Lung (tissue), 12 donors: ENCODE data around the gene S100A14. TPM values are rescaled to one million over a fixed set of nuclear protein-coding genes. Genes with fewer than 3 reads are reported as not detected.
"Not testable (repeated sequence)": the region's sequence is repeated elsewhere in the genome, so short reads cannot be mapped to it uniquely, and the experiment has no call there.

Experiments
- ATAC-seq: fragments of 200-7000 bp; cut with Tn5 transposase; one replicate; pipeline ENCODE4 v1.9.1; 2020; ENCODE audit warnings: moderate number of reproducible peaks; ENCODE audit not compliant: insufficient read depth, low FRiP score
- DNase-seq, 3 donors: peaks; one replicate each; pipeline ENCODE4 v3.0.0-alpha.2; 2013 to 2017
- H3K27ac ChIP-seq, 2 donors: one replicate each; pipeline ENCODE4 v1.5.1; 2013; ENCODE audit warnings: mild to moderate bottlenecking in 2 of 2, moderate library complexity in 2 of 2, control low read depth in 1 of 2, inconsistent platforms in 1 of 2, low read depth in 1 of 2, low read length in 1 of 2
- H3K27me3 ChIP-seq, 3 donors: one replicate each; pipeline ENCODE4 v1.5.1; 2013; ENCODE audit warnings: low read length in 2 of 3; ENCODE audit not compliant: control insufficient read depth in 3 of 3, insufficient read depth in 3 of 3
- H3K36me3 ChIP-seq, 4 donors: one replicate each; pipeline ENCODE4 v1.5.1; 2013; ENCODE audit warnings: low read length in 4 of 4, mild to moderate bottlenecking in 1 of 4, moderate library complexity in 1 of 4; ENCODE audit not compliant: control insufficient read depth in 4 of 4, insufficient read depth in 4 of 4
- H3K4me1 ChIP-seq, 5 donors: one replicate each; pipeline ENCODE4 v1.5.1; 2013; ENCODE audit warnings: low read length in 5 of 5, mild to moderate bottlenecking in 2 of 5, moderate library complexity in 1 of 5; ENCODE audit not compliant: control insufficient read depth in 5 of 5, insufficient read depth in 5 of 5
- H3K4me3 ChIP-seq: one replicate; pipeline ENCODE4 v1.5.1; 2013; ENCODE audit warnings: mild to moderate bottlenecking, control low read depth, moderate library complexity
- H3K9ac ChIP-seq, 2 donors: one replicate each; pipeline ENCODE4 v1.5.1; 2013; ENCODE audit warnings: low read length in 2 of 2, control low read depth in 1 of 2; ENCODE audit not compliant: insufficient read depth in 1 of 2
- H3K9me3 ChIP-seq, 4 donors: one replicate each; pipeline ENCODE4 v1.5.1; 2013; ENCODE audit warnings: low read length in 3 of 4, mild to moderate bottlenecking in 1 of 4, moderate library complexity in 1 of 4; ENCODE audit not compliant: control insufficient read depth in 4 of 4, insufficient read depth in 3 of 4
- WGBS, 2 donors: extraction: QIAGEN DNeasy Blood & Tissue Kit; methylation state at CpG; one replicate each; pipeline ENCODE4 v1.1.7; 2013; 5-methylcytosine and 5-hydroxymethylcytosine counted together
- polyA plus RNA-seq, 2 donors: library from polyadenylated mRNA; stranded (reverse); fragments of 200-250 nt; gene quantifications; one replicate each; pipeline ENCODE4 v1.2.1, GENCODE V29; 2013
- total RNA-seq, 2 donors: library from RNA; depleted of rRNA in 1 of 2; stranded (reverse); fragments of >200 nt in 1 of 2; gene quantifications; one replicate each; pipeline ENCODE4 v1.2.1, GENCODE V29; 2014 to 2021
- TF ChIP-seq, protein P1 (sequence below): IDR thresholded peaks from 2 replicates; pipeline ENCODE4 v1.5.1; 2012; ENCODE audit warnings: mild to moderate bottlenecking; ENCODE audit errors: control extremely low read depth, extremely low read depth
- donor health status: control.
- donor health status: control.
- donor health status: Bipolar disorder and iron deficiency.
- donor health status: healthy.
- donor health status: DM: yes; HTN: yes; CAD: no.

The S100A14 gene
- total and polyA plus RNA-seq, 4 donors, result 78.5 to 326 (median 154) TPM

DNA sequence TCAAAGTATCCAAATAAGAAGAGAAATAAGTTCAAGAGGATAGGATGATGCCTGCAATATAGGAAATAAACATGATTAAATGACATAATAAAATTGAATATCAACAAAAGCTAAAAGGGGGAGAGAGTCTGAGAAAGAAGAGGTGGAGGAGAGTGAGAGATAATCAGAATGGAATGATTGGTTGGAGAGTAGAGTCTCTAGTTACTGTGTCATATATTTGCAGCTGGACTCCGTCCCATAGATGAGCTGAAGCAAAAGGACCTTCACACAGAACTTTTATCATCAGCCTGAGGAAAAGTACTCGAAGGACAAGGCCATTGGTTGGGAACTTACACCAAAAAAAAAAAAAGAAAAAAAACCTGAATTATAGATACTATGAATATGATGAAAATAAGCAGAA lies 27.6 kb downstream of the S100A14 start:
- Histone ChIP-seq H3K27me3 (no peaks in the 10 kb centered on the region), H3K36me3 (peaks cover 0 to 2% (median 0%) of the 10 kb centered on the region in 4 donors), H3K9me3 (no peaks in the 10 kb centered on the region), H3K9ac (no peak overlapping the region), H3K4me3 (no peak overlapping the region), H3K27ac (no peak overlapping the region), H3K4me1 (peaks cover 0 to 5% (median 0%) of the 10 kb centered on the region in 5 donors)
- no peak for DNase-seq
- 91 to 92% methylated on average over 2 of the region's 2 CpGs for WGBS, 2 donors
- TF ChIP-seq, protein P1, sequence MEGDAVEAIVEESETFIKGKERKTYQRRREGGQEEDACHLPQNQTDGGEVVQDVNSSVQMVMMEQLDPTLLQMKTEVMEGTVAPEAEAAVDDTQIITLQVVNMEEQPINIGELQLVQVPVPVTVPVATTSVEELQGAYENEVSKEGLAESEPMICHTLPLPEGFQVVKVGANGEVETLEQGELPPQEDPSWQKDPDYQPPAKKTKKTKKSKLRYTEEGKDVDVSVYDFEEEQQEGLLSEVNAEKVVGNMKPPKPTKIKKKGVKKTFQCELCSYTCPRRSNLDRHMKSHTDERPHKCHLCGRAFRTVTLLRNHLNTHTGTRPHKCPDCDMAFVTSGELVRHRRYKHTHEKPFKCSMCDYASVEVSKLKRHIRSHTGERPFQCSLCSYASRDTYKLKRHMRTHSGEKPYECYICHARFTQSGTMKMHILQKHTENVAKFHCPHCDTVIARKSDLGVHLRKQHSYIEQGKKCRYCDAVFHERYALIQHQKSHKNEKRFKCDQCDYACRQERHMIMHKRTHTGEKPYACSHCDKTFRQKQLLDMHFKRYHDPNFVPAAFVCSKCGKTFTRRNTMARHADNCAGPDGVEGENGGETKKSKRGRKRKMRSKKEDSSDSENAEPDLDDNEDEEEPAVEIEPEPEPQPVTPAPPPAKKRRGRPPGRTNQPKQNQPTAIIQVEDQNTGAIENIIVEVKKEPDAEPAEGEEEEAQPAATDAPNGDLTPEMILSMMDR, result no peak
- ATAC-seq, result no peak

DNA sequence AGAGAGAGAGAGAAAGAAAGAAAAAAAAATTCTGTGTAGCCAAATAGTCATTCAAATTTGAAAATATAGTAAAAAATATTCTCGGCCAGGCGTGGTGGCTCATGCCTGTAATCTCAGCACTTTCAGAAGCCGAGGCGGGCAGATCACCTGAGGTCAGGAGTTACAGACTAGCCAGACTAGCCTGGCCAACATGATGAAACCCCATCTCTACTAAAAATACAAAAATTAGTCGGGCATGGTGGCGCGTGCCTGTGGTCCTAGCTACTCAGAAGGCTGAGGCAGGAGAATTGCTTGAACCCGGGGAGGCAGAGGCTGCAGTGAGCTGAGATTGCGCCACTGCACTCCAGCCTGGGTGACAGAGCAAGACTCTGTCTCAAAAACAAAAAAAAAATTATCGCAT lies 28.1 kb downstream of the S100A14 start:
- not testable (repeated sequence) for H3K9me3 ChIP-seq, DNase-seq, H3K9ac ChIP-seq, H3K36me3 ChIP-seq, H3K4me1 ChIP-seq, H3K27me3 ChIP-seq, ATAC-seq, H3K27ac ChIP-seq, H3K4me3 ChIP-seq
- WGBS, 2 donors, result 91 to 93% methylated on average over 10 of the region's 10 CpGs

DNA sequence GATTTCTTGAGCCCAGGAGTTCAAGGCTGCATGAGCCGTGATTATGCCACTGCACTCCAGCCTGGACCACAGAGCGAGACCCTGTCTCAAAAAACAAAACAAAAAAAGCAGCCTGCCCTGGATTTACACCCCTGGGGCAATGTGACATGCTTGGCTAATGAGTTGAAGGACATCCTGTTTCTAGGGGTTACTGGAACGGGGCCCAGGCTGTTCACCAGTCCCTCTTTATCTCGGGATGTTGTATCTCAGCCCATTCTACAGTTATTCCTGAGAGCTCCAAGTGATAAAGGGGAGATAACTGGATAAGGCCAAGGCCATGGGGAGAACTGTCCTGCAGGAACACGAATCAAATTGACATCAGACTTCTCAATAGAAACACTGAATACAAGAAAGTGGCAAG lies 28.8 kb downstream of the S100A14 start:
- no peaks in the 10 kb centered on the region for H3K4me1 ChIP-seq
- ATAC-seq (no peak), DNase-seq (no peak)
- no peak overlapping the region for H3K9ac ChIP-seq
- H3K4me3 ChIP-seq, result no peak overlapping the region
- no peaks in the 10 kb centered on the region for H3K9me3 ChIP-seq
- H3K36me3 ChIP-seq, result peaks cover 0 to 2% (median 0%) of the 10 kb centered on the region in 4 donors
- TF ChIP-seq, protein P1, result no peak
- WGBS, 2 donors, result 56 to 69% methylated on average over 5 of the region's 5 CpGs
- no peaks in the 10 kb centered on the region for H3K27me3 ChIP-seq
- H3K27ac ChIP-seq, result no peak overlapping the region

DNA sequence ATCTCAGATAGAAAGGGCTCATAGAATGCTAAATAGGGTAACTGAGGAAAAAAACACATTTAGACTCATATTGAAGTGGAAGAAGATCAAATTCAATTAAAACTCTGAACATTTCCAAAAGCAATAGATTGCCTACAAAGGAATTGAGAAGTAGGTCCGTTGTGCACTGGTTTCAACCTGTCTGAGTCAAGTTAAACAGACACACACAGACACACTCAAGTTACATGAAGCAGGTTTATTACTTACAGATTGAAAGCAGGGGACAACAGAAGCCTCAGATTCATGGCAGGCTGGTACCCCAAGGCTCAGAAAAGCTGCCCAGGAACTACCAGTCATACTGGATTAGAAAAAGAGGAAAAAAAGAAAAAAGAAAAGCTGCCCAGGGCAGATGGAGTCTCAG lies 29.8 kb downstream of the S100A14 start:
- Histone ChIP-seq H3K9me3 (no peaks in the 10 kb centered on the region), H3K27ac (no peak overlapping the region), H3K27me3 (no peaks in the 10 kb centered on the region), H3K36me3 (peaks cover 0 to 2% (median 0%) of the 10 kb centered on the region in 4 donors), H3K4me3 (no peak overlapping the region), H3K4me1 (no peaks in the 10 kb centered on the region), H3K9ac (no peak overlapping the region)
- ATAC-seq (no peak), DNase-seq (no peak)
- TF ChIP-seq, protein P1, result no peak
- WGBS, 2 donors, result 54 to 61% methylated on average over 1 of the region's 1 CpG
